Thyroid gland (tissue), 4 donors: Measurements from ENCODE around the gene CDK5. TPM values are rescaled to one million over a fixed set of nuclear protein-coding genes. Genes with fewer than 3 reads are reported as not detected.
A peak's percentile ranks its signal among the peaks of the same experiment; 100 is the strongest.

Source experiments
- DNase-seq, 2 donors: peaks; one replicate each; pipeline ENCODE4 v3.0.0-alpha.2; 2019
- H3K27ac ChIP-seq, 3 donors: fragments of 200-600 bp; sonication (generic); 1 replicate in 2 of 3; 2 replicates in 1 of 3; pipeline ENCODE4 v1.5.1; 2016 to 2019; ENCODE audit warnings: mild to moderate bottlenecking in 1 of 3, moderate library complexity in 1 of 3
- H3K27me3 ChIP-seq: fragments of 200-600 bp; sonication (generic); one replicate; pipeline ENCODE4 v1.5.1; 2019
- H3K36me3 ChIP-seq, 2 donors: fragments of 200-600 bp; sonication (generic); one replicate each; pipeline ENCODE4 v1.5.1; 2016 to 2019
- H3K4me1 ChIP-seq, 2 donors: fragments of 200-600 bp; sonication (generic); one replicate each; pipeline ENCODE4 v1.5.1; 2017 to 2019
- H3K4me3 ChIP-seq, 3 donors: fragments of 200-600 bp; sonication (generic); replicated peaks in 1 of 3; 1 replicate in 2 of 3; 2 replicates in 1 of 3; pipeline ENCODE4 v1.5.1; 2016; ENCODE audit warnings: mild to moderate bottlenecking in 1 of 3
- H3K9me3 ChIP-seq: fragments of 200-600 bp; sonication (generic); one replicate; pipeline ENCODE4 v1.5.1; 2017
- CTCF ChIP-seq, 6 experiments: fragments of 200-600 bp in 3 of 6; fragments of 450-650 bp in 3 of 6; sonication (generic) in 3 of 6; IDR thresholded peaks; one replicate each; pipeline ENCODE4 v1.5.1; 2016 to 2019; ENCODE audit warnings: antibody characterized with exemption in 6 of 6, mild to moderate bottlenecking in 2 of 6, inconsistent platforms in 1 of 6, moderate library complexity in 1 of 6
- POLR2A ChIP-seq, 2 donors: fragments of 450-650 bp; IDR thresholded peaks; one replicate each; pipeline ENCODE4 v1.6.1; 2017; ENCODE audit warnings: antibody characterized with exemption in 2 of 2, mild to moderate bottlenecking in 2 of 2, moderate library complexity in 1 of 2
- WGBS, 2 donors: methylation state at CpG; one replicate each; pipeline ENCODE4 v1.1.5; 2017; 5-methylcytosine and 5-hydroxymethylcytosine counted together
- intact Hi-C: fragments of 100-400 bp; cut with DNase I; formaldehyde crosslinking; loops from one replicate; pipeline ENCODE4 v1.15.1; 2023
- total RNA-seq, 4 donors: library from RNA; depleted of rRNA; stranded (reverse); fragments of >200 nt; gene quantifications; one replicate each; pipeline ENCODE4 v1.2.3, GENCODE V29; 2016

The CDK5 gene
- total RNA-seq, 4 donors from 2014 or later = 5.3 to 17.4 (median 9.6) TPM

GRCh38 chr7:151095123-151095797 lies 37.6 kb upstream of the CDK5 start:
- TF ChIP-seq POLR2A (IDR thresholded peaks at IDR 0.05) (no peak), CTCF (IDR thresholded peaks at IDR 0.05) (no peak)
- Histone ChIP-seq H3K27ac (no peak overlapping the region), H3K4me1 (peaks cover 0 to 21% of the 10 kb centered on the region in 2 donors), H3K9me3 (no peaks in the 10 kb centered on the region), H3K27me3 (no peaks in the 10 kb centered on the region), H3K36me3 (no peaks in the 10 kb centered on the region), H3K4me3 (no peak overlapping the region)
- WGBS, 2 donors = 78 to 81% methylated on average over 10 of the region's 10 CpGs
- intact Hi-C loops = no loop called here
- no peak for DNase-seq

GRCh38 chr7:151094675-151095074 lies 37.0 kb upstream of the CDK5 start:
- intact Hi-C loops = no loop called here
- H3K27me3 ChIP-seq = no peaks in the 10 kb centered on the region
- DNase-seq = no peak
- H3K27ac ChIP-seq = no peak overlapping the region
- WGBS, 2 donors = 73 to 75% methylated on average over 5 of the region's 5 CpGs
- H3K4me3 ChIP-seq = no peak overlapping the region
- peaks cover 3 to 27% of the 10 kb centered on the region in 2 donors for H3K4me1 ChIP-seq
- no peaks in the 10 kb centered on the region for H3K36me3 ChIP-seq
- TF ChIP-seq CTCF (IDR thresholded peaks at IDR 0.05) = no peak
- no peak for TF ChIP-seq POLR2A (IDR thresholded peaks at IDR 0.05)
- no peaks in the 10 kb centered on the region for H3K9me3 ChIP-seq

- Histone ChIP-seq H3K9me3 (no peaks in the 10 kb centered on the region), H3K4me1 (peaks cover 3 to 34% of the 10 kb centered on the region in 2 donors), H3K27me3 (no peaks in the 10 kb centered on the region), H3K36me3 (no peaks in the 10 kb centered on the region), H3K27ac (no peak overlapping the region), H3K4me3 (no peak overlapping the region)
- no peak for TF ChIP-seq POLR2A (IDR thresholded peaks at IDR 0.05)
- TF ChIP-seq CTCF (IDR thresholded peaks at IDR 0.05) = no peak
- no peak for DNase-seq
- WGBS, 2 donors = 96 to 98% methylated on average over 6 of the region's 6 CpGs
- intact Hi-C loops = no loop called here
These were observed 36.1 kb upstream of the CDK5 start for GRCh38 chr7:151093748-151094147.

GRCh38 chr7:151091988-151092387 lies 34.3 kb upstream of the CDK5 start:
- 89 to 92% methylated on average over 14 of the region's 14 CpGs for WGBS, 2 donors
- no peak overlapping the region for H3K27ac ChIP-seq
- H3K9me3 ChIP-seq = no peaks in the 10 kb centered on the region
- DNase-seq = no peak
- no peaks in the 10 kb centered on the region for H3K36me3 ChIP-seq
- H3K4me3 ChIP-seq = no peak overlapping the region
- intact Hi-C loops = no loop called here
- TF ChIP-seq CTCF (IDR thresholded peaks at IDR 0.05) (no peak), POLR2A (IDR thresholded peaks at IDR 0.05) (no peak)
- H3K27me3 ChIP-seq = no peaks in the 10 kb centered on the region
- peaks cover 9 to 40% of the 10 kb centered on the region in 2 donors for H3K4me1 ChIP-seq

GRCh38 chr7:151091431-151091830 lies 33.7 kb upstream of the CDK5 start:
- Histone ChIP-seq H3K4me1 (peaks cover 9 to 40% of the 10 kb centered on the region in 2 donors), H3K27ac (no peak overlapping the region)
- peak in 1 of 6 experiments; percentile 35 for TF ChIP-seq CTCF (IDR thresholded peaks at IDR 0.05)
- TF ChIP-seq POLR2A (IDR thresholded peaks at IDR 0.05) = no peak

More at GRCh38 chr7:151091431-151091830, 33.7 kb upstream of the CDK5 start:
- no peaks in the 10 kb centered on the region for H3K27me3 ChIP-seq
- no peaks in the 10 kb centered on the region for H3K36me3 ChIP-seq
- DNase-seq = no peak
- no peaks in the 10 kb centered on the region for H3K9me3 ChIP-seq
- 56 to 59% methylated on average over 5 to 6 of the region's 6 CpGs for WGBS, 2 donors
- intact Hi-C loops = no loop called here
- no peak overlapping the region for H3K4me3 ChIP-seq
